Measurements from ENCODE around the gene SAMD8.
A peak's percentile ranks its signal among the peaks of the same experiment; 100 is the strongest.

The SAMD8 gene

GRCh38 chr10:75111365-75111906, at the start of gene SAMD8:
Gene SAMD8 (plus strand): TSS chr10:75111656. CDS start chr10:75150529, 38,873 bp downstream.
- DNase-seq (ENCODE audit: low read depth, low spot score) = peak; percentile 98

DNA sequence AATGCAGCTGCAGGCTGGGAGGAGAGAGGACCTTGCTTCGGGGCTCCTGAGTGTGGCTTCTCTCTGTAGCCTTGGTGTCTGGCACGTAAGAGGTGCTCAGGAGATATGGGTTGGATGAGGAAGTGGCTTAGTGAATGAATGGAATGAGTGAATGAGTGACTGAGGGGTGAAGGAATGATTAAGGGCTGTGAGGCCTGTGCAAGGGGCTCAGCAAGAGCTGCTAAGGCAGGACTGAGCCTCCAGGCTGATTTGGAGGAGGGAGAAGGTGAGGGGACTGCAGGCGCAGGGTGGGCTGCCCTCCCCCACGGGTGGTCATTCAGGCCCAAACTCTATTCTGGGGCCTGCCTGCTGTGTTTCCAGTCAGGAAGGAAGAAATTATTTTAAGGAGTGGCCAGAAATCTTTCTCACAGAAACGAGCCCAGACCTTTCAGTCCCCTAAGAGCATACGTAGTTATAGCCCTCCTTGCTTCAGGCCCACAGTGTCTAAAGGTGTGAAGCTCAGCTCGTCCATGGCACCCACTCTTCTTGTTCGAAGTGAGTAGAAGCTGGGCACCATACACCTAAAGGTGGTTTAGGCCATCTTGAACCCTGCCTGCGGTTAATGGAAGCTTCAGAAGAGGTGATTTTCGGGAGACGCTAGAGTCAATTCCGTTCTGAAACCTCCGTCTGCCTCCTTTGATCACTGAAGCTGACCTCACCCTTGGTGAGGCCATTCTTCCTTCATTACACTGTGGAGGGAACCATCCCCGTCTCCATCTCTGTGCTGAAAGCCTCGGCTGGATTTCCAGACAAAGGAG, 49.5 kb upstream of the SAMD8 start:
- no peak for DNase-seq (ENCODE audit: low read depth, low spot score)

DNA sequence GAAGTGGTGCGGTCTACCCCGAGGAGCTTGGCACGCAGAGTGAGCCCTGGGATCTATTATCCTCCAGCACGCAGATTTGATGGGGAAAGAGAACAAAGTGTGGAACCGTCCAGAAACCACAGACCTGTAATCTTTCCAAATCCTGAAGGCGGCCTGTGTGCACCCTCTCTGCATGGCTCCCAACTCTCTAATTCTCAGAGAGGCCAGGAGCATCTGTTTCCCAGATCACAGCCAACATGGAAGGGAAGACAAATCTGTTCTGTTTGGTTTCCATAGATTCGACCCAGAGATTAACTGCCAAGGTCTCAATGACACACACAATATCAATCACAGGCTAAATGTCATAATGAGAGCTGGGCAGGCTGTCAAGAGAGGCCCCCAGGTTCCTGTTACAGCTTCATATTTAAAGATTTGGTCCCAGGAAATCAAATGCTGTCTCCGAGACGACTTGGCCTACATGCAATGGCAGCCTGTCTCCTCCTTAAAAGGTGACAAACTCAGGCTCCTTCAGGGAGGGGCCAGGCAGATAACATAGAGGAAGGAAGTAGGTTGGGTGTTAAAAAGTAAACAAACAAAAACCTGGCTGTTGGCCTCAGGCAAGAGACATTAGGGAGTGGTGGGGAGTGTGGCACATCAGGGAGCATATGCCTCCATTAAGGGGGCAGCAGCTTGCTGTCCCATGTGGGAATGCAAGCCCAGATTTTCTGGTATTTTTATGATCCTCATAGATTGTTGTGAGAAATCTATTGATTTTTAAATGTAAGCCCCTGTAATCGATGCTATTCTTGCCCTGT, 48.8 kb upstream of the SAMD8 start:
- peak; percentile 80 for DNase-seq (ENCODE audit: low read depth, low spot score)

- DNase-seq (ENCODE audit: low read depth, low spot score) = no peak
These were observed 47.8 kb upstream of the SAMD8 start for GRCh38 chr10:75063461-75064230.

DNA sequence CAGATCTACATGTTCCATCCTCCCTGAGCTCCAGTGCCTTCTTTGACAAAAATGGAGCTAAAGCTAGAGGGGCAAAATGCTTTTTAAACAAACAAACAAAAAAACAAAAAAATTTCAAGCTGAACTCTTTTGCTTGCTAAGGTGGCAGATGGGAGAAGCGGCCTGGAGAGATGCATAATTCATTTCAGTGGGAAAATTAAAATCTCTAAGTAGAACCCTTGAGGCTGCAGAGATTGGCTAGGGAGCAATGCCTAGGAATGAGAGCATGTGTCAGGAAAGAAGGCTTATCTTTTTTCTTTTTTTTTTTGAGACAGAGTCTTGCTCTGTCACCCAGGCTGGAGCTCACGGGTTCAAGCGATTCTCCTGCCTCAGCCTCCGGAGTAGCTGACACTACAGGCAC, 46.4 kb upstream of the SAMD8 start:
- DNase-seq (ENCODE audit: low read depth, low spot score) = no peak

DNA sequence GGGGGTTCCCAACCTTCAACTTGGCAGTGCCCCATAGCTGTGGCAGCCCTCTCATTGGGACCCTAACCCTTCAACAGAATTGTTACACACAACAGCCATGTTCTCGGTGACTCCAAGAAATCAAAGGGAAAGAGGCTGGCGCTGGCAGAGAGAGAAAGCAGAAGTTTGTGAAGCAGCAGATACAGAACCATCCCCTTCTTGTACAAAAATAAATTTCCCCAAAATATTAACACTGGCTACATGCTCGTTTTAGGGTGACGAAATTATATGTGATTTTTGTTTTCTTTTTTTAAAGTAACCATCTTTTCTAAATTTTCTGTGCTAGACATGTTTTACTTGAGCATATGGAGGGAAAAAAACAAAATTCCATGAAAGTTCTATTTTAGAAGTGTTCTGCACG, 45.2 kb upstream of the SAMD8 start:
- no peak for DNase-seq (ENCODE audit: low read depth, low spot score)

DNA sequence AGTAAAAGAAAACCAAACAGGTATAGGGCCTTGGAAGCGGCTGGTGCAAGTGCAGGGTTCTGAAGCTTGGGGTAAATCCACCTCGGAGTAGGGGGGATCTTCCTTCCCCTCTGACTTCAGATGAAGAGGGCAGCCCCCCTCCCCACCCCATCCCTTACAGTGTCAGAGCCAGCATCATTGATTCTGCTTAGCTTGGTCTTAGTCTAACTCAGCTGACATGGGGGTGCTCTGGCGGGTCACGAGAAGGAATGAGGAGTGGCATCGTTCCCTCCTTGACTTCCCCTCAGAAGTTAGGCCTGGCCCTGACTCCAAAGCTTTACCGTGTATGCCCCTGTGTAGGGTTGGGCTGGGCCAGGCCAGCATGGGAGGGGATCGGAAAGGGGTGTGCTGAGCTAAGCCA, 44.2 kb upstream of the SAMD8 start:
- no peak for DNase-seq (ENCODE audit: low read depth, low spot score)

DNA sequence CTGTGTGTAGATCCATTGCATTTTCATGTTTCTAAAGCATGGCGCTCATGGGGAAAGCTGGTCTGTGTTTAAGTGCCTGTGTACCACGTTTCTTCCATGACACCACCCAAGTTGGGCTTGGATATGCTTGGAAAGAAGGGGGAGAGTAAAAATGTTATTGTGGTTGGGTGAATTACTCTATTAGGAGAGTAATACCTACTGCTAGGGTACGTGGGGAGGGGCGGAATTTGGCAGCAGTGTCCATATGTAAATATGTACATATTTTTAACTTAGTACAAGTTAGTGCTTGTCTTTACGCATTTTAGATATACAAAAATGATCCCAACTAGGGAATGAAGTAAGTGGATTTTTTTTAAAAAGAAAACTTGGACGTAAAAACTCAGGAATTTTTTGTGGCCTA, 42.9 kb upstream of the SAMD8 start:
- DNase-seq (ENCODE audit: low read depth, low spot score) = no peak

DNA sequence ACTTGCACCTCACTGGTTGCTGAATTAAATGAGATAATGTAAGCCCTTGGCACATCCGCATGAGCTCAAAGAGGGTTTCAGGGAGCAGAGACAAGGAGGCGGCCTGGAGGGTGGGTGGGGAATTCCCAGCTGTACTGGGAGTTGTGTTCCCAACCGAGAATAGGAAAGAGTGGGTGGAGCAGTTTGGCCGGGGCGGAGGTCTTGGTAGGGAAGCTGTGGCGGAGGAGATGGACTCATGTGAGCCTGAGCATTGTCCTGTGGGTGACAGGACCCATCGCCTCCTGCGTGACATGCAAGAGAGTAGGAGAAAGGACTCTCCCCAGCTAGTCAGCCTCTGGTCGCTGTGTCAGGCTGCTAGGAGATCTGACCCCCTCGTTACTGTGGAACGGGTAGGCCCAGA, 41.0 kb upstream of the SAMD8 start:
- no peak for DNase-seq (ENCODE audit: low read depth, low spot score)

DNA sequence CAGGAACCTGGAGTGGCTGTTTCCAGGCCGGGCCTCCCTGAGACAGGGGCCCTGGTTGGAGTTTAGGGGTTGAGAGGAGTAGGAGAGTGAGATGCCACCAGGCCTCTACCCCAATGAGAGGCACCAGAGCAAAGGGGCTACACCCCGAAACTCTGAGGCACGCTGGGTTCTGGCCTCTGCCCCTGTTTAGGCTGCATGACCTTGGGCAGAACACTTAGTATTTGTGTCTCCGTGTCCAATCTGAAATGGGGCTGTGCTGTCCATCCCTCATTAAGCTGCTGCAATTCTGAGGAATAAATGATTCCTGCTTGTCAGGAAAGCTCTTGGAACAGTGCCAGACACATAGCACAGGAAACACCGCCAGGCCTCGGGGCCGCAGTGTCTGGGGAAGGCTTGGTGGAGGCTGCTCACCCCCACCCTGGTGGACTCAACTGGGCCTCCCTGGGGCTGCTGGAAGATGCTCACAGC, 40.5 kb upstream of the SAMD8 start:
- peak; percentile 45 for DNase-seq (ENCODE audit: low read depth, low spot score)

GRCh38 chr10:75071756-75072155, 39.7 kb upstream of the SAMD8 start:
- DNase-seq (ENCODE audit: low read depth, low spot score) = no peak

DNA sequence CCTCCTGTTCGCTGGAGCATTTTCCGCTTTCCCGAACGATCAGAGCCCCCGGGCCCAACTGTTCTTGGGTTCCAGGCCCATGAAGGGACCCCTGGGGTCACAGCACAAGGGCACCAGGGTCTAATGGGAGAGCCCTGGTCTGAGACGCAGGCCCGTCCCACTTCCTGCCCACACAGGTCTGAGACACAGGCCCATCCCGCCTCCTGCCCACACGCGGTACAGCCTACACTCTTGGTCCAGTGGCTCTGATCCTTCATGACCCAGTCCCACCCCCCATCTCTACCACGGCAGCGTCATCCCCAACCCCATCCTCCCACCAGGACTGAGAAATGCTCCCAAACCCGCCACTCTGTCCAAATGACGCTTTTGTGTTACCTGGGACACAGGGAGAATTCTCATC, 38.7 kb upstream of the SAMD8 start:
- no peak for DNase-seq (ENCODE audit: low read depth, low spot score)

DNA sequence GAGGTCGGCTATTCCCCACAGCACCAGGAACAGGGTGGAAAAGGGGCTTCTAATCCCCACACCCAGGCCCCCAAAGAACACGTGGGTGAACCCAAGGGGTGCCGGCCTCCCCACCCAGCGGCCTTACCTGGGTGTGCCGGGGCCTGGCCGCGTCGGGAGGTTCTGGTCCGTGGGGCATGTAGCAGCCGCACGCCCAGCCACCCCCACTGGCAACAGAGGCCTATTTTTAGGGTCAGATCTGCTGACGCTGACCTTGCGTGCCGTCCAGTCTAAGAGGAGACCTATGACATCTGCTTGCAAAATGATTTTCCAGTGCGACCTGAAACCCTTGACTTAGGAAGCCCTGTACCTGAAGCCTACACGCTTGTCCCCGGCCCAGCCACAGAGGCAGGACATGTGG, 38.0 kb upstream of the SAMD8 start:
- DNase-seq (ENCODE audit: low read depth, low spot score) = no peak

GRCh38 chr10:75074711-75075445, 36.6 kb upstream of the SAMD8 start:
- DNase-seq (ENCODE audit: low read depth, low spot score) = no peak

DNA sequence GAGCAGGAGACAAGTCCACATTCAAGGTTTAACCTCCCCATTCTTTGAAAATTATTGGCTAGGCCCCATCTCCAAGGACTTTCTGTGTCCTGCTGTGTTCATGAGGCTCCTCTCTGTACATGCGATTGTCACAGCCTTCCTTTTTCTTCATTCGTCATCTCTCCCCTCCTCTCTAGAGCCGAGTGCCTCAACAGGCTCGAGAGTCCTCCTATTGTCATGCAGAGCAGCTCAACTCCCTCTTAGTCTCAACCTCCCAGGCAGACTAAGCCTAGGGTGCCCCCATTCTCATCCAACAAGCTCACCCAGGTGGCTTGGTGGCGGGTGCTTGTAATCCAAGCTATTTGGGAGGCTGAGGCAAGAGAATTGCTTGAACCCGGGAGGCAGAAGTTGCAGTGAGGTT, 35.1 kb upstream of the SAMD8 start:
- no peak for DNase-seq (ENCODE audit: low read depth, low spot score)

DNA sequence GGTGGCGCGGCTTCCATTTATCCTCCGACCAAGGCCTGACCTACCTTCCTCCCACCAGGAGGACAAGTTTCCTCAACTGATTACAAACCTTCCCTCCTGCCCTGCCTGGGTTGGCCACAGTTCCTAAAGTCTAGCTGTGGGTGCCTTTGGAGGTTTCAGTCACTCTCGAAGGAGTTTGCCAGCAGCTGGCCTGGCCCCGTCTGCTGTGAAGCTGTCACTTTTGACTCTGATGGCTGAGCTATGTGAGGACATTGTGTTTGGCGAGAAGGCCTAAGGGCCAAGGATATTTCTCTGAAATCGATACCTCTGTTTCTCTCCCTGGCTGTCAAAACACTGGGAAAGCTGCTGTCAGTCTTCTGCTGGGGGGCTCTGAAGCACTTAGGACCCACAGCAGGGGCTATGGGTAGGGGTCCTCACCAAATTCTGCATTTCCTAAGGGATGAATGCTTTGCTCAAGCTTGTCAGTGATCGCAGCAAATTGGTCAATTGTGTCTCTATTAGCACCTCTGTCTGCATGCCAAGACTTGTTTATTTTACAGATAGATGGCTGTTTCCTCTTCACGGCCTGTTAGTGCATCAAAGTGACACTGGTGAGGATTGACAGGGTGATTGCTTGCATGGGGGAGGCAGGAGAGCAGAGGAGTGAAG, 31.9 kb upstream of the SAMD8 start:
- no peak for DNase-seq (ENCODE audit: low read depth, low spot score)

DNA sequence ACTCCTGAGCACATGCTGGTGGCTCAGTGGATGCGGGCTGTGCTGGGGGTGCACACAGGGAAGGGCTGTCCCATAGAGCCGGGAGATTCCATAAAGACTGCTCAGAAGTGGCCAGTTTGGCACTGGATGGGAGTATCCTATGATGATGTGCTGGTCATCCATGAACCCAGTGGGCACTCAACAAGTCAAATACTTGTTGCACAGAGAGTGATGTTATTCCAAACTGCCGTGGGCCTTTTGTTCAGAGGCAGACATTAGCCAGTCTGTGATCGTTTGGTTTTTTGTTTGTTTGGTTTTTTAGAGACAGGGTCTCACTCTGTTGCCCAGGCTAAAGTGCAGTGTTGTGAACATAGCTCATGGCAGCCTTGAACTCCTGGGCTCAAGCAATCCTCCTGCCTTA, 30.9 kb upstream of the SAMD8 start:
- DNase-seq (ENCODE audit: low read depth, low spot score) = no peak

GRCh38 chr10:75081379-75081778, 30.1 kb upstream of the SAMD8 start:
- no peak for DNase-seq (ENCODE audit: low read depth, low spot score)

GRCh38 chr10:75083972-75084833, 27.3 kb upstream of the SAMD8 start:
- DNase-seq (ENCODE audit: low read depth, low spot score) = no peak

Data from astrocyte of the hippocampus (primary cell).